HCT116 (cell line): ENCODE measurements around the gene PIMREG. TPM values are rescaled to one million over a fixed set of nuclear protein-coding genes. Genes with fewer than 3 reads are reported as not detected.

Source experiments
- ATAC-seq: fragments of 200-7000 bp; cut with Tn5 transposase; 2 replicates; pipeline ENCODE4 v1.9.1; 2020; ENCODE audit warnings: mild to moderate bottlenecking, moderate library complexity
- BruUV-seq: library from RNA; stranded (reverse); fragments of 400-500 nt; replicated peaks from 2 replicates; lab custom pipeline; 2021; lab: Mats Ljungman, UMichigan
- CTCF ChIA-PET: fragments of 300-600 bp; sonication (Branson Sonifier 250); formaldehyde crosslinking; loops from one replicate; lab custom pipeline; 2021; ENCODE audit warnings: antibody characterized with exemption; lab: Charles Lee
- POLR2A ChIA-PET: fragments of 300-600, 350-600 bp; sonication (Branson Sonifier 250); formaldehyde crosslinking; loops from one replicate; lab custom pipeline; 2021; ENCODE audit warnings: antibody characterized with exemption; lab: Charles Lee
- RAD21 ChIA-PET, 2 experiments: fragments of 300-600 bp; sonication (Branson Sonifier 250); formaldehyde crosslinking; loops; one replicate each; lab custom pipeline; 2023; ENCODE audit warnings: low total read pairs in 2 of 2; ENCODE audit not compliant: uncharacterized antibody in 2 of 2, unreplicated experiment in 2 of 2, low non-redundant PET in 1 of 2; lab: Charles Lee
- DNase-seq: peaks from one replicate; pipeline ENCODE4 v3.0.0-alpha.2; 2010; ENCODE audit warnings: low read depth, low spot score
- H2AFZ ChIP-seq: fragments of 200-600 bp; shearing (Covaris generic), sonication (generic); 2 replicates; pipeline ENCODE4 v1.6.1; 2017; ENCODE audit warnings: low read depth, mixed run types, mixed read lengths, antibody characterized with exemption, low read length; ENCODE audit not compliant: poor library complexity, severe bottlenecking
- H3K27ac ChIP-seq: 2 replicates; pipeline ENCODE4 v1.5.1; 2012; ENCODE audit warnings: low read depth, low read length
- H3K27me3 ChIP-seq: fragments of 200-600 bp; sonication (generic); 2 replicates; pipeline ENCODE4 v1.6.1; 2016; ENCODE audit warnings: mixed run types, low read length, mixed read lengths; ENCODE audit not compliant: insufficient read depth
- H3K36me3 ChIP-seq, 2 experiments: fragments of 200-500 bp in 1 of 2; fragments of 200-600 bp in 1 of 2; sonication (Bioruptor generic) in 1 of 2; sonication (generic) in 1 of 2; 2 replicates each; pipeline versions ENCODE4 v1.5.1 to v1.6.1; 2014 to 2016; ENCODE audit warnings: low read length in 2 of 2, inconsistent platforms in 1 of 2, mixed read lengths in 1 of 2, mixed run types in 1 of 2; ENCODE audit not compliant: insufficient read depth in 2 of 2, control insufficient read depth in 1 of 2
- H3K4me1 ChIP-seq, 2 experiments: fragments of 200-600 bp in 1 of 2; sonication (generic) in 1 of 2; 2 replicates each; pipeline versions ENCODE4 v1.5.1 to v1.6.1; 2012 to 2017; ENCODE audit warnings: low read length in 2 of 2, inconsistent platforms in 1 of 2, mild to moderate bottlenecking in 1 of 2, mixed read lengths in 1 of 2, mixed run types in 1 of 2, moderate library complexity in 1 of 2; ENCODE audit not compliant: insufficient read depth in 2 of 2, control insufficient read depth in 1 of 2
- H3K4me2 ChIP-seq: fragments of 200-600 bp; sonication (generic); 2 replicates; pipeline ENCODE4 v1.6.1; 2017; ENCODE audit warnings: mixed run types, low read length, mixed read lengths
- H3K4me3 ChIP-seq, 2 experiments: fragments of 200-600 bp in 1 of 2; sonication (generic) in 1 of 2; replicated peaks in 1 of 2; 2 replicates each; pipeline ENCODE4 v1.5.1; 2011 to 2016; ENCODE audit warnings: low read length in 2 of 2, control low read depth in 1 of 2, low read depth in 1 of 2, mild to moderate bottlenecking in 1 of 2, mixed read lengths in 1 of 2, mixed run types in 1 of 2
- H3K79me2 ChIP-seq: fragments of 200-600 bp; sonication (generic); 2 replicates; pipeline ENCODE4 v1.6.1; 2017; ENCODE audit warnings: mild to moderate bottlenecking, mixed run types, low read length, moderate library complexity, mixed read lengths; ENCODE audit not compliant: insufficient read depth
- H3K9ac ChIP-seq: fragments of 200-600 bp; sonication (generic); 2 replicates; pipeline ENCODE4 v1.6.1; 2016; ENCODE audit warnings: low read length, mixed read lengths
- H3K9me2 ChIP-seq: fragments of 200-600 bp; sonication (generic), shearing (Covaris generic); 2 replicates; pipeline ENCODE4 v1.6.1; 2017; ENCODE audit warnings: mixed run types, mild to moderate bottlenecking, moderate library complexity; ENCODE audit not compliant: insufficient read depth
- H3K9me3 ChIP-seq, 2 experiments: fragments of 200-500 bp in 1 of 2; fragments of 200-600 bp in 1 of 2; sonication (Bioruptor generic) in 1 of 2; sonication (generic) in 1 of 2; 2 replicates each; pipeline ENCODE4 v1.6.1; 2014 to 2017; ENCODE audit warnings: low read length in 2 of 2, mixed read lengths in 2 of 2, inconsistent platforms in 1 of 2, low read depth in 1 of 2, mild to moderate bottlenecking in 1 of 2, mixed run types in 1 of 2, moderate library complexity in 1 of 2; ENCODE audit not compliant: control insufficient read depth in 1 of 2, insufficient read depth in 1 of 2
- H4K20me1 ChIP-seq: fragments of 200-600 bp; sonication (generic), shearing (Covaris generic); 2 replicates; pipeline ENCODE4 v1.6.1; 2017; ENCODE audit warnings: mixed run types, mild to moderate bottlenecking, moderate library complexity; ENCODE audit not compliant: insufficient read depth
- ATF3 ChIP-seq: IDR thresholded peaks from 2 replicates; pipeline ENCODE4 v1.6.1; 2012
- CEBPB ChIP-seq: IDR thresholded peaks from 2 replicates; pipeline ENCODE4 v1.6.1; 2012; ENCODE audit warnings: low read depth
- CTCF ChIP-seq, 3 experiments: fragments of 200-600 bp in 1 of 3; sonication (generic) in 1 of 3; IDR thresholded peaks in 2 of 3; conservative IDR thresholded peaks in 1 of 3; 2 replicates each; pipeline ENCODE4 v1.5.1; 2012 to 2017; ENCODE audit warnings: low read depth in 2 of 3, low read length in 2 of 3, antibody characterized with exemption in 1 of 3, borderline replicate concordance in 1 of 3, control low read depth in 1 of 3, mild to moderate bottlenecking in 1 of 3, mixed read lengths in 1 of 3, mixed run types in 1 of 3, moderate library complexity in 1 of 3; ENCODE audit not compliant: insufficient read depth in 1 of 3
- EGR1 ChIP-seq: IDR thresholded peaks from 2 replicates; pipeline ENCODE4 v1.6.1; 2012; ENCODE audit warnings: low read depth
- ELF1 ChIP-seq: IDR thresholded peaks from 2 replicates; pipeline ENCODE4 v1.6.1; 2012; ENCODE audit warnings: low read depth, borderline replicate concordance
- EZH2 ChIP-seq: fragments of 200-600 bp; sonication (generic); IDR thresholded peaks from 2 replicates; pipeline ENCODE4 v1.6.1; 2017; ENCODE audit warnings: antibody characterized with exemption, mixed run types
- FOSL1 ChIP-seq: IDR thresholded peaks from 2 replicates; pipeline ENCODE4 v1.6.1; 2012; ENCODE audit warnings: low read depth
- JUND ChIP-seq: IDR thresholded peaks from 2 replicates; pipeline ENCODE4 v1.6.1; 2012
- POLR2A ChIP-seq: IDR thresholded peaks from 2 replicates; pipeline ENCODE4 v1.7.0; 2011; ENCODE audit warnings: borderline replicate concordance; ENCODE audit not compliant: insufficient read depth, insufficient read length; ENCODE audit errors: extremely low read depth
- POLR2AphosphoS5 ChIP-seq: IDR thresholded peaks from 2 replicates; pipeline ENCODE4 v1.6.1; 2011; ENCODE audit warnings: mild to moderate bottlenecking, low read depth, low read length, moderate library complexity
- RAD21 ChIP-seq: IDR thresholded peaks from 2 replicates; pipeline ENCODE4 v1.6.1; 2012; ENCODE audit warnings: low read depth, mild to moderate bottlenecking
- REST ChIP-seq: IDR thresholded peaks from 2 replicates; pipeline ENCODE4 v1.6.1; 2012; ENCODE audit warnings: low read depth
- SIN3A ChIP-seq: IDR thresholded peaks from 2 replicates; pipeline ENCODE4 v1.6.1; 2012; ENCODE audit warnings: low read depth
- SP1 ChIP-seq: IDR thresholded peaks from 2 replicates; pipeline ENCODE4 v1.6.1; 2012; ENCODE audit warnings: low read depth
- SRF ChIP-seq: IDR thresholded peaks from 2 replicates; pipeline ENCODE4 v1.6.1; 2012; ENCODE audit warnings: low read depth
- TCF7L2 ChIP-seq: IDR thresholded peaks from 2 replicates; pipeline ENCODE4 v1.7.0; 2011; ENCODE audit warnings: borderline replicate concordance, inconsistent platforms; ENCODE audit not compliant: insufficient read depth, insufficient read length; ENCODE audit errors: extremely low read depth
- ZFX ChIP-seq: fragments of 450-650 bp; IDR thresholded peaks from 2 replicates; pipeline ENCODE4 v1.6.1; 2017
- ZNF274 ChIP-seq: fragments of 200-500 bp; sonication (Bioruptor generic); IDR thresholded peaks from 2 replicates; pipeline ENCODE4 v1.6.1; 2014; ENCODE audit warnings: mild to moderate bottlenecking, low read depth, low read length, inconsistent platforms
- intact Hi-C: fragments of 100-400 bp; cut with micrococcal nuclease; formaldehyde crosslinking; loops from 2 replicates; pipeline ENCODE4 v1.10.0; 2022
- total RNA-seq: library from RNA; stranded (reverse); gene quantifications from one replicate; pipeline ENCODE4 v1.2.1, GENCODE V29; 2021; ENCODE audit not compliant: unreplicated experiment

The PIMREG gene
- total RNA-seq, 1 experiment from 2014 or later: 57.0 TPM

GRCh38 chr17:6474906-6475305 lies 30.7 kb downstream of the PIMREG start:
- DNase-seq: no peak
- no peaks in the 10 kb centered on the region for H3K36me3 ChIP-seq
- H4K20me1 ChIP-seq: no peaks in the 10 kb centered on the region
- peaks cover 12 to 18% of the 10 kb centered on the region in 2 experiments; a peak in 3 of 4 replicates for H3K4me1 ChIP-seq
- H3K4me2 ChIP-seq: no peak overlapping the region
- no peaks in the 10 kb centered on the region for H3K27me3 ChIP-seq
- no peaks in the 10 kb centered on the region for H3K79me2 ChIP-seq
- no TSS peak for BruUV-seq
- no peak for ATAC-seq
- intact Hi-C loops: no loop called here
- ChIA-PET POLR2A (no interaction called here), RAD21 (interaction anchor here in 1 of 2 experiments (0.6 kb wide), 1 partner anchor 32 kb away, joined by 6 read pairs; no protein-coding TSS in a partner anchor), CTCF (no interaction called here)
- TF ChIP-seq POLR2A (no peak), EZH2 (no peak), JUND (no peak), POLR2AphosphoS5 (no peak), CEBPB (no peak), ELF1 (no peak), CTCF (IDR thresholded peaks at IDR 0.05 in 2 of 3, conservative IDR thresholded peaks at IDR 0.05 in 1 of 3; ENCODE audit: borderline replicate concordance in 1 of 3, insufficient read depth in 1 of 3, low read depth in 2 of 3, low read length in 2 of 3) (no peak), TCF7L2 (no peak), FOSL1 (no peak), REST (no peak), ZFX (no peak), SIN3A (no peak), RAD21 (no peak), EGR1 (no peak), ZNF274 (no peak), SRF (no peak), SP1 (no peak), ATF3 (no peak)
- no peaks in the 10 kb centered on the region for H3K9me2 ChIP-seq
- H3K9ac ChIP-seq: no peak overlapping the region
- H3K4me3 ChIP-seq: no peak overlapping the region
- no peak overlapping the region for H3K27ac ChIP-seq
- no peak overlapping the region for H2AFZ ChIP-seq
- H3K9me3 ChIP-seq: no peaks in the 10 kb centered on the region
